ENCODE measurements around the gene ASTN2. TPM values are rescaled to one million over a fixed set of nuclear protein-coding genes. Genes with fewer than 3 reads are reported as not detected.

The ASTN2 gene, protein sequence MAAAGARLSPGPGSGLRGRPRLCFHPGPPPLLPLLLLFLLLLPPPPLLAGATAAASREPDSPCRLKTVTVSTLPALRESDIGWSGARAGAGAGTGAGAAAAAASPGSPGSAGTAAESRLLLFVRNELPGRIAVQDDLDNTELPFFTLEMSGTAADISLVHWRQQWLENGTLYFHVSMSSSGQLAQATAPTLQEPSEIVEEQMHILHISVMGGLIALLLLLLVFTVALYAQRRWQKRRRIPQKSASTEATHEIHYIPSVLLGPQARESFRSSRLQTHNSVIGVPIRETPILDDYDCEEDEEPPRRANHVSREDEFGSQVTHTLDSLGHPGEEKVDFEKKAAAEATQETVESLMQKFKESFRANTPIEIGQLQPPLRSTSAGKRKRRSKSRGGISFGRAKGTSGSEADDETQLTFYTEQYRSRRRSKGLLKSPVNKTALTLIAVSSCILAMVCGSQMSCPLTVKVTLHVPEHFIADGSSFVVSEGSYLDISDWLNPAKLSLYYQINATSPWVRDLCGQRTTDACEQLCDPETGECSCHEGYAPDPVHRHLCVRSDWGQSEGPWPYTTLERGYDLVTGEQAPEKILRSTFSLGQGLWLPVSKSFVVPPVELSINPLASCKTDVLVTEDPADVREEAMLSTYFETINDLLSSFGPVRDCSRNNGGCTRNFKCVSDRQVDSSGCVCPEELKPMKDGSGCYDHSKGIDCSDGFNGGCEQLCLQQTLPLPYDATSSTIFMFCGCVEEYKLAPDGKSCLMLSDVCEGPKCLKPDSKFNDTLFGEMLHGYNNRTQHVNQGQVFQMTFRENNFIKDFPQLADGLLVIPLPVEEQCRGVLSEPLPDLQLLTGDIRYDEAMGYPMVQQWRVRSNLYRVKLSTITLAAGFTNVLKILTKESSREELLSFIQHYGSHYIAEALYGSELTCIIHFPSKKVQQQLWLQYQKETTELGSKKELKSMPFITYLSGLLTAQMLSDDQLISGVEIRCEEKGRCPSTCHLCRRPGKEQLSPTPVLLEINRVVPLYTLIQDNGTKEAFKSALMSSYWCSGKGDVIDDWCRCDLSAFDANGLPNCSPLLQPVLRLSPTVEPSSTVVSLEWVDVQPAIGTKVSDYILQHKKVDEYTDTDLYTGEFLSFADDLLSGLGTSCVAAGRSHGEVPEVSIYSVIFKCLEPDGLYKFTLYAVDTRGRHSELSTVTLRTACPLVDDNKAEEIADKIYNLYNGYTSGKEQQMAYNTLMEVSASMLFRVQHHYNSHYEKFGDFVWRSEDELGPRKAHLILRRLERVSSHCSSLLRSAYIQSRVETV (N-terminal part only)
- 2.1 and 2.5 TPM in 2 replicates for total RNA-seq

DNA sequence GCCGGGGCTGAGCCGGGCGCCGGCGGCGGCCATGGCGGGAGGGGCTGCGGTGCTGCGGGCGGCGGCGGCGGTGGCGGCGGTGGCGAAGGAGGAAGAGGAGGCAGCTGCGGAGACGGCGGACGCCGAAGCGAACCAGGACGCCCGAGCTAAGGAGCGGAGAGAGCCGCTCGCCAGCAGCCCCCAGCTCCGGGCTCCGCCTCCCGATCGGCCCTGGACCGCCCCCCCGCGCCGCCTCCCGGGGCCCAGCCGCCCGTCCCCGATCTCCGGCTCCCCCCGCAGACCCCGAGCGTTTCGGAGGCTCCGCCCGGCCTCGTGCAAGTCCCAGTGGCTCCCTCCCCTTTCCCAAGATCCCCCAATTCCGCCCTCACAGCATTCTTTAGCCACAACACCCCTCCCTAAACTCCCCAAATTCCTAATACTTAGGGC is at the start of gene ASTN2:
Gene ASTN2 (minus strand): TSS at position 152 of the 426 bp plus-strand sequence. CDS start 119 bp downstream, at position 33.
- DNase-seq (ENCODE audit: low read depth, low spot score) = no peak

DNA sequence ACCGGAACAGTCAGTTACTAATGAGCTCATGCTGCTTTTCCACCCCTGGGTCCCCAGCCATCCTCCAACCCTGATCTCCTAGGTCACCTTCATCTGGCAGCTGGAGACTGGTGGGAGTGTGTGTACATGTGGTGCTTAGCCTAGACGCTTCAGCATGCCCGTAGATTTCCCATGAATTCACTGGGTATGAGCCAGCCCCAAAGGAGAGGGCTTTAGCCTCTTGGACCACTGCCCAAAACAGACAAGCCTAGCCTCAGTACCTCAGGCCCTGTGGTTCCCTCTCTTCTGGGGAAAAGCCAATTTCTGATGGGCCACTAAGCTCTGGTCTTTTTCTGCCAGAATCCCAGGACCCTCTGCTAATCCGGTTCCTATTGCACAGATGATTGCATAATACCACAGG is 48.0 kb upstream of the ASTN2 start:
- DNase-seq (ENCODE audit: low read depth, low spot score) = no peak

DNA sequence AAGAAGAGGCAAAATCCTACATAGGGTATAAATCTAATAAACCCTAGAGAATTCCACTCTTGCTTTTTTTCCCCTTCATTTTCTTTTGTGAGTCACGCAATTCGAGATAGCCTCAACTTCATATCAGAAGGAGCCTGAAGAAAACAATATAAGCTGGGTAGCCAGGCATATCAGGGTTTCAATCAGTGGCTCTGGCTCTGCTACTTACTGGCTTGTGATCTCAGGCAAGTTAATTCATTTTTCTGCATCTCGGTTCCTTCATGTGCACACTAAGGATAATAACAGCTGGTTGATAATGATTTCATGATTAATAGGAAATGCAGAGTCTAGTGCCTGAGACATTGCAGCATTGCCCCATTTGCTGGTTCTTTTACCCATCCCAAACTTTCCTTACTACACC is 46.5 kb upstream of the ASTN2 start:
- DNase-seq (ENCODE audit: low read depth, low spot score) = no peak

DNA sequence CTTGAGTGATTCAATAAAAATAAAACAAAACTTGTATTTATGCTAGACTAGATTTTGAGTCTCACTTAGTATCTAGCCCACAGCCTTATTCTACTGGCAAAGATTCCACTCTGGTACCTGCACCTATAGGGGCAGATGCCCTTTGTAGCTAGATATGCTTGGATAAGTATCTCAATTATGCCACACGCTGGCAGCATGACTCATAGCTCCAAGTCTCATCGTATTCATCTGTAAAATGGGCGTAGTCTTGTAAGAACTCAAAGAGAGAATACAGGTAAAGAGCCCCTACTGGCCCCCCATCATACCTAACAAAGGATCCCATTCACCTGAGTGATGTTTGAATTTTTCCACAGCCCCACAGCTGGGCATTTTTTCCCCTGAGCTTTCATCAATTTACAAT is 45.9 kb upstream of the ASTN2 start:
- no peak for DNase-seq (ENCODE audit: low read depth, low spot score)

DNA sequence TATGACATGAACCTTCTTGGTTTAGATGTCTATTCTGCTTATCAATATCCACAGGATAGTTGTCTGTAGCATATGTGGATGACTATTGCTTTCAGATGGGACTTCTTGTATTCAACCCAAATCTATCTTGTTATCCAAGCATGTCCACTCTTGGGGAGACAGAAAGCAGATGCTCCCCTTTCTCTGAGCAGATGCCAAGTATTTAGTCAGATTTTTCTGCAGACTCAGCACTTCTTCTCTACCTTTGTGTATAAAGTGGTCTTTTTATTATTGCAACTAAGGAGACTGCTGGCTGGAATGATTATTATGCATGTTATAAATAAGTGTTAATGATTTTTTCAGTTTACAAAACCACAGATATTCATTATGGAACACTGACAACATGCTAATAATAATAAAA is 45.1 kb upstream of the ASTN2 start:
- no peak for DNase-seq (ENCODE audit: low read depth, low spot score)

DNA sequence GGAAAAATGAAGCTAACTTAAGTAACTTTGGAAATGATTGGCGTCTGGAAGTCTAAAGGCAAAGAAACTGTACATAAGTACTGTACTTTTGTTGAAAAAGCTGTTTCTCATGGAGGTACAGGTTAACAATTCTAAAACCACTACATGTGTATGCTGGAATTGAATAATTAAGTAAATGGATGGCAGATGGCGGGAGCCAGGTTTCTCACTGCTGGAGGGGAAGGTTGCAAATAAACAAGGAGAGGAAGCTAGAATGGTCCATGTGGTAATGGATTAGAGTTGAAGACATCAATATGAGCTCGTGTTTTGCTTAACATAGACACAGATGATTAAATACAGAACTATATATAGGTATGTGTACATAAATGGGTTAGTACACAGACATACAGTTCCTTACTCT is 43.2 kb upstream of the ASTN2 start:
- no peak for DNase-seq (ENCODE audit: low read depth, low spot score)

DNA sequence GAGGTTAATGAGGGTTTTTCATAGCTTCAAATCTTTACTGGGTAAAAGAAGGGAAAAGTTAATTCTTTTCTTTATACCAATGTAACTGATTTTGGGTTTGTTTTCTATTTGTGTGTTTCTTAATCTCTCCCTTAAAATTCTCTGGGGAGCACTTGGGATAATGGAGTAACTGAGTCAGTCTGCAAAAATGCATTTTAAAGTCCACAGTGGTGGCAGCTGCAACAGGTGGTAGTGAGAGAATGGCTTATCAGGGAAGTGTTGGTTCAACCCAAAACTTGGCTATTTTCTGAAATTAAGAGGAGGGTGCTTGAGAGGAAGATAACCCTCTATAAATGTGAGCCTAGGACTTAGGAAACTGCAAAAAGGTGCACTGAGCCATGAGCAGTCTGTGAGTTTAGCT is 39.9 kb upstream of the ASTN2 start:
- DNase-seq (ENCODE audit: low read depth, low spot score) = no peak

DNA sequence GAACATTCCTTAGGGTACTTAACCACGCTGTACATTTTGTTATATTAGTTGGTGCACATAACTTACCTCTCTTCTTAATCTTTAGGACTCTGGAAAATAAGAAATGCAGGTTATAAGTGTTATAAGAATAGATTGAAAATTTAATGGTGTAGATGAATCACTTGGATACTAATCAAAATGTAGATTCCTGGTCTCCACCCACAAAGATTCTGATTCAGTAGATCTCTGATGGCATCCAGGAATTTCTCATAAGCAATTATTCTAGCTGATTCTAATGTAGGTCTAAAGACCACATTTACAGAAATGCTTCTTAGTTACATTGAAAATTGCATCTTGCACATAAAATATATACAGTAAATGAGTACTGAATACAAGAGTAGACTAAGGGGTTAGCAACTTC is 38.9 kb upstream of the ASTN2 start:
- no peak for DNase-seq (ENCODE audit: low read depth, low spot score)

DNA sequence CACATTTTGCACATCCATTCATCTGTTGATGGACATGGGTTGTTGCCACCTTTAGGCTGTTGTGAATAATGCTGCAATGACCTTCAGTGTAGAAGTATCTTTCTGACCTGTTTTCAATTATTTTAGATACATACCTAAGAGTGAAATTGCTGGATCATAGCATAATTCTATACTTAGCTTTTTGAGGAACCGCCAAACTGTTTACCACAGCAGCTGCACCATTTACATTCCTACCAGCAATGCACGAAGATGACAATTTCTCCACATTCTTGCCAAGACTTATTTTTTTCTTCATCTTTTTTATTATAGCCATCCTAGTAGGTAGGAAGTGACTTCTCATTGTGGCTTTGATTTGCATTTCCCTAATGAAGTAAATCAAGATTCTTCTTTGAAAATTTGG is 36.5 kb upstream of the ASTN2 start:
- DNase-seq (ENCODE audit: low read depth, low spot score) = no peak

DNA sequence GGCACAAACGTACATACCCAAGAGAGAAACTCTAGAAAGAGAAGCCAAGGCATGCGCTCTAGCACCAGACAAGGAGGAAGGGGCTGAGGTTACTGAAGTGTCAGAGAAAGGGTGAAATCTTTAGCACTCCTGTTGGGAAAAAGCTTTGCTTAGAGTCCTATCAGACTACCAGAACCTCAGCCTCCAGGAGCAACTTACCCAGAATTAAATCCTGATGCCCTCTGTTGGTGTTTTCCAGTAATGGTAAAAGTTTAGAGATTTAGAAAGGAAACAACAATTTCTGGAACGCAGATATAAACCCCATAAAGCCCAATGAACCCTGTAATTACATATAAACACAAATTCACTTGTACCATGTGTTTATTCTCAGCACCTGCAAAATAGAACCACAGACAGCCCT is 33.2 kb upstream of the ASTN2 start:
- no peak for DNase-seq (ENCODE audit: low read depth, low spot score)

DNA sequence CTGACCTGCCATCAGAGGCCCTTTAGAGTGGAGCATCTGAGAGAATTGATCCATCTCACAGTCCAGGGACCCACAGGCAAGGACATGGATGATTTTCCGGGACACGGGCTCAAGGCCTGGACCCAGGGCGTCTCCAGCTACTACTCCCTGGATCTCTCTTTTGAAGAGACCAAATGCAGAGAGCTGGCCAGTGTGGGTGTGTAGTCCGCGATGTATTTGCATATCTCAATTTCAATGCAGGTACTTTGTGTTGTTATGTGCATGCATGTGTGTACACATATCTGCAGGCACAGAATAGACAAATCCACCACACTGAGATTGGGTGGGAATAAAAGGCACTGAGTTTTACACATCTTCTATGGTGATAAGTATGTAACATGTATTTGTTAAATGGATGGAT is 30.8 kb upstream of the ASTN2 start:
- no peak for DNase-seq (ENCODE audit: low read depth, low spot score)

DNA sequence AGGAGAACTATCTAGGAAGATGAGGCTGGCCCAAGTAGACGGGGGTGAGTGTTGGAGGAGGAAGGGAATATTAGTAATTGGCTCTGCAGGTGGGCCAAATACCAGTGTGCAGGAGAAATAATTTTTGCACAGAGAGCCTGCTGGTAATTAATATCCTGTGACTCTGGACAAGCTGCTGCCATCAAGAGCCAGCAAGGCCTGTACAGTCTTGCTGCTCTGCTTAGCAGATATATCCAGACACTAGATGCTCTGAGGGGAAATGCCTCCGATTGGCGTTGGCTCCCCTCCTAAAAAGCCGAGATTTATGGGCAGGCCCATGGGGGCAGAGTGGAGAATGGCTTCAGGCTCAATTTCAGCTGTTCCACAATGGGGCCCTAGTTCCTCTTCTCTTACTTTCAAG is 29.6 kb upstream of the ASTN2 start:
- DNase-seq (ENCODE audit: low read depth, low spot score) = no peak

DNA sequence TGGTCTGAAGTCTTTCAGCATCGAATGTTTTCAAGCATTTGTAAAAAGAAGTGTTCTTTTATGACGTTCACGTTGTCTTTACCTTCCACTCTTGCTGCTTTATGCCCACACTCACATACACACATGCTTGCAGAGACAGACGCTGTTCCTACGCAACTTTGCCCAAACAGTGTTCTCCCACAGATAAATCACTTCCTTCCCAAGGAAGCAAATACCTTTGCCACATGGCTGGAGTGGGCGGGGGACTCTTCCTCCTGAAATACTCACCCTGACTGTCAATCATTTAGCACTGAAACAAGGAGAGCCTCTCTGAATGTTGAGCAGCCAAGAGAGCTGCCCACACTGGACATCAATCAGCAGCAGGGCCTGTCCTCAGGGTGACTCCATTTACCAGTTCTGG is 22.4 kb upstream of the ASTN2 start:
- no peak for DNase-seq (ENCODE audit: low read depth, low spot score)

DNA sequence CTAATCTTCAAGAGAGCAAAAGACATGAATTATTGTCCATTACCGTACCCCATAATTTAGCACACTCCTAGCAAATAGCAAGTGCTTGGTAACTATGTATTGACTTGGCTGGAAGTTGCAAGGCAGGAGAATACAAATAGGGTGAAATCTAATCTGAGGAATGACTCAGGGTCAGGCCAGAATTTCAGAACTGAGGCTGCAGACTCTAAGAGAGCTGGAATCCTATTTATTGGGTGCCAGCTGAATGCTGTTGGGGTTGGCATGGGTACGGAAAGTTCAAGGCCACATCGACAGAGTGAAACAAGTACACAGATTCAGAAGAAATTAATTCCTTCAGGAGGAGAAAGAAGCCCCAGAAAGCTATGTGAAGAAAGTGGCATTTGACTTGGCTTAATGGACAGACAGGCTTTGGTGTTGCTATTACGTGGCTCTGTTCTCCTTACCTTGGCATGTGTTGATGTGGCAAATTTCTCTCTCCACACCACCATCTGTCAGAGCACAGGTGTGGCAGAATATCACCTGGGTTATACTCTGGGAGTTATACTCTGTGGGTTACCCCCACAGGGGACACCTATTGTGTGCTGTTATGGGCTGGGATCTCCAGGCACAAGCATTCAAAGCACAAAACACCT is 20.9 kb upstream of the ASTN2 start:
- no peak for DNase-seq (ENCODE audit: low read depth, low spot score)

DNA sequence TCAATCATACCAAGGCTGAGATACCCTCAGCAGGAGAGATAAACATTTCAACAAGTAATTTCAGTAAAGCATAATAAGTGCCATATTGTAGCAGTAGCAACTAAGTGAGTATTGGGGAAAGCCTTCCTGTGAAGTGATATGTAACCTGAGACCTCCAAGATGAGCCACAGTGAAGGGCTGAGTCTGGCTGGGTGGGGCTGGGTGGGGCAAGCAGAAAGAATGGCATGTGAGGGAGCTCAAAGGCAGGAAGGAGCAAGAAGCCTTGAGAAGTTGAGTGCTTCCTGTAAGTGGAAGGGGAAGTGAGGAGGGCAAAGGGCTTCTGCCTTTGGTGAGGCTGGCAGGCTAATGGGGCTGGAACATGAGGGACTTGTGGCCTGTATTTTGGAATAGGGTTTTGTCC is 19.7 kb upstream of the ASTN2 start:
- no peak for DNase-seq (ENCODE audit: low read depth, low spot score)

DNA sequence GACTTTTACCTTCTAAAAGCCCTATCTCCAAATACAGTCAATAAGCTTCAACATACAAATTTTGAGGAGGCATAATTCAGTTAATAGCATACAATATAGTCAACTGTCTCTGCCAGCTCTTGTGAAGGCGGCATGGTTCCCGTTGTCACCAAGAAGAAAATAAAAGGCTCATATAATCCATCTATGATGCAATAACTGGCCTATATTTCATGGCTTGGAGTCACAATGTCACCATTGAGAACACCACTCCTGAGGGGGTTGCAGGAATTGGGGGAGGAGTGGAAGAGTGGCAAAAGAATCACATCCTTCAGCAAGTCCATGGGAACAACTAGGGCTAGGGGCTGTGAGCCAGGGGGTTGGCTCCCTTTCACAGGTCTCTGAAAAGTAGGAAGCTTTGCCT is 16.0 kb upstream of the ASTN2 start:
- DNase-seq (ENCODE audit: low read depth, low spot score) = no peak

DNA sequence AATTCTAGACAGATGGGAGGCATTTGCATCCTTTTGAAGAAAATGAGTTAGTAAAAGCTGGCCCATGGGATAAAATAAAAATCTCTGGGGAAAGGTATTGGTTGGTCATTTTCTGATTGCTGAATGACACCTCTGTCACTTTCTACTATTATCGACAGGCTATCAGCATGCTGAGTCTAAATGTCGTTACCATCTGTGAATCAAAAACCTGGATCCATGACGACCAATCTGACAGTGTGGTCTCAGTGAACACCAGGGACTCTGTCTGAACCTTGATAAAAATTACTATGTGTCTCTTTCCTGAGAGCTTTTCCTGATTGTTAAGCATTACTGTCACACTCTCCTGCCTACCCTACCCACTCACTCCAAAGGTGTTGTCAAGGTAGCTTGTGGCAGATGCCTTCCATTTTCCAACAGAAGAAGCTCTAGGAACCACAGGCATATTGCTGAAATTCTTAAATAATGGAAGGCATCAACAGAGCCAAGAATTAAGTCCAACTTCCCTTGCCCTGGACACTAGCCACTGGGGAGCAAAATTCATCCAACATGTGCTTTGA is 12.6 kb upstream of the ASTN2 start:
- DNase-seq (ENCODE audit: low read depth, low spot score) = no peak

DNA sequence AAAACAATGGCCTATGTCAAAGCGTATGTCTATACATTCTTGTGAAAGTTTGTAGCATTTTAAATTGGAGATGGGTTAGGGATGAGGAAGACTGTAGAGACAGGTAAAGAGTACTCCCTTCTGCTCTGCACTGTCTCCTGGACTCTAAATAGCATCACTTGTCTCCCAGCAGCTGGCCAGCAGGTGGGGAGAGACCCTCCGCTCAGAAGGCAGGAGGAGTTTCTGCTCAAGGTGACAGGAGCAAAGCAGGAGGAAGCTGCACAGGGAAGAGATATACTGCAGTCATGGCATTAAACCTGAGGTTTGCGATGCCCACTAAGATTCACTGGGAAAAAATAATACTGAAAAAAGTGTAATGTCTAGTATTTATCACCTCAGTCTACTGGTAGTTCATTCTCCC is 10.7 kb upstream of the ASTN2 start:
- DNase-seq (ENCODE audit: low read depth, low spot score) = no peak

DNA sequence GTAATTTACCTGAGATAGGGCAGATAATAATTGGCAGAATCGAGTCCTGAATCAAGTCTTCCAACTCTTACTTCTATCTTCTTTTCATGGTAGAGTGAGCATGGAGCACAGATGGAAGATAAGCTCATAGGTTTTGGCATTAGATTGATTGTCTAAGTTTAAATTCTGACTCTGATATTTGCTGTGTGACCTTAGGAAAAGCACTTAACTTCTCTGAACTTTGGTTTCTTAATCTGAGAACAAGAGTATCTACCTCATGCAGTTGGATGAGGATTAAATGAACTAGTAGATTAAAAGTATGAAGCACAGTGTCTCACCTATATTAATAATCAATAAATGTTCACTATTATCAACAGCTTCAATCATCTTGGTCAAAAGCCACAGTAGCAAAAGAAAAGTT is 9.4 kb upstream of the ASTN2 start:
- DNase-seq (ENCODE audit: low read depth, low spot score) = no peak

DNA sequence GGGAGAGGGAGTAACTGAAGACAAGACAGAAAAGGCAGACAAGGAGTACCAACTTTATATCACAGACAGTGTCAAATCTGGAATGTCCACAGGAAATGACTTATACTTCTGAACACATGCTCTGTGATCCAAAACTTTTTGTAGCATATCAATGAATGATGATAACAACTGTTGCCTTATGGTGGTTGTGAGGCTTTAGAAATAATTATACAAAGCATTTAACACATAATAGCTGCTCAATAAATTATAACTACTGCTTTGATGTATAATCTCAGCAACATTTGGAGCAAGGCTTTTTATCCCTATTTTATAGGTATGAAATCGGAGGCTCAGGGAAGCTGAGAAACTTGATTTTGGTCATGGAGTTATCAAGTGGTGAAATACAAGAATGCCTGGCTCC is 3.3 kb upstream of the ASTN2 start:
- DNase-seq (ENCODE audit: low read depth, low spot score) = no peak

DNA sequence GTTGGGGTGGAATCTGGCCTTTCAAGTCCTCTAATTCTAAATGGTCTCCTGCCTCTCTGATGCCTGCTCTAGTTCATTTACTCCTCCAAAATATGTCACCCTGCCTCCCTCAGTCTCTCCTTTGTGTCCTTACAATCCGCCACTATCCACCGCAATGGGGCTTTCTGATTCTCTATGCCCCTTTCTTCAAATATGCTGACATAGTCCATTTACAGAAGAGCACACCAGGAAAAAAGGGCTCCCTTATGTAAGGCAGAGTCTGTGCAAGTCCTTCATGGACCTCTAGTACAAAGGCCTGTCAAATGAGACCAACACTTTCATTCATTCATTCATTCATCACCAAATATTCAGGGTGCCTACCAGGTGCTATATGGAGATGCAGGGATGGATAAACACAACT is 2.0 kb upstream of the ASTN2 start:
- no peak for DNase-seq (ENCODE audit: low read depth, low spot score)
